Measurements from ENCODE around the gene SKA3.
"Not testable (repeated sequence)": the region's sequence is repeated elsewhere in the genome, so short reads cannot be mapped to it uniquely, and the experiment has no call there.

SKA3 gene

GRCh38 chr13:21164631-21165030 lies 11.7 kb downstream of the SKA3 start:
- no peak for DNase-seq

GRCh38 chr13:21152251-21152899 lies 24.0 kb downstream of the SKA3 start:
- DNase-seq, result no peak

DNA sequence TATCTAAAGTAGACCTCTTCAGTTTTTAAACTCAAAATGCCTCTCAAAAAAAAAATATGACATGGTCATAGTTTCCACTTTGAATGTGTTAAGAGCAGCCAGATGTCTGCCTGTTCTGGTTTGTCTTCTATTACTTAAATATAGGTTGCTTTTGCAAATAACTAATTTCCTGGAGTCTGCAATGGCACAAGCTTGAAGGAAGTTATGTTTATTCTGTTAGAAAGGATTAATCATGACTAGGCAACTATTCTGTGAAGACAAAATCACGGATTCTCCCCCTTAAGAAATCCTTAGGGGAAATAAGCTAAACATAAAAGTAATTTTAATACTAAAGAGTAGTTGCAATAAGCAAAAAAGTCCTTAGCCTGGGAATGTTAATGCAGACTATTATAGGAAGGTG lies 26.3 kb downstream of the SKA3 start:
- DNase-seq, result no peak

DNA sequence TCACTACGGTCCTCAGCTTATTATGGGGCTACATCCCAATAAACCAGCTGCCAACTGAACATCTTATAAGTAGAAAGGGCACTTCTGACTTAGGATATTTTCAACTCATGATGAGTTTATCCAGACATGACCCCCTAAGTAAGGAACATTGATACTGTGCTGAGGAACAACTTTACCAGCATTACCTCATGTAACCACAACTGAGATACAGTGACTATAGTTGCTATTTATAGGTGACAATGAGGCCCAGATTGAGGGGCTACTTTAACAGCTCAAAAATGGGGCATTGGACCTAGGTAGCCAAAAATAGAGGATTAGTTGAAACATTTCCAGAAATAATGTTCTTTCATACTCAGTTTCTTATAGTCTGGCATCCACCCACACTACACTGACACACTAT lies 26.8 kb downstream of the SKA3 start:
- no peak for DNase-seq

DNA sequence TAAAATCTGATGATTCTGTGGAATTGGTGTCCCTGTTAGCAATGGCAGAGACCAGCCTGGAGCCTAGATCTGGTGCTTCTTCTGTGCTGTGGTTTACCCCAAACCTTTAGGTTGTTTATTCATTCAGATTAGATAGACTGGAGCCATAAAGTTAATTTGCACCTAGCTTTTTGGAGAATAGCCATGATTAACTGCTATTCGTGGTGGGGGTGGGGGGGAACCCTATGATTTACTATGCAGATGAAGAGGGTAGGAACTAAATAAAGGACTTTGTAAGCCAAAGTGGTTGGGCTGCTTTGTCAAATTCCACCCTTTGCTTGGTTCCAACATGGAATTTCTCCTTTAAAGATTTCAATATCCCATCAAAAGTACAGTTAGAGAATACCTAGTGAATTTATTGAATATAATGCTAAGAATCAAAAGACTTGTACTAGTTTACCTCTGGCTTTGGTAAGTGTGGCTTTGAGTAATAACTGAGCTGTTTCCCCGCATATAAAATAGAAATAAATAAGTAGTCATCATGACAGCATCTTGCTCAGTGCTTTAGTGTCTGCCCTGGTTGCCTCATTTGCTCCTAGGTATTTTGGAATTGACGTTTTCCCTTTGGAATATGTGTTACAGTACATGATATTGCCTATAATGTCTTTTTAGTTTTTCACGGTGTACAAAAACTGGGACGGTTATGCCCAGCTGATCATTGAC lies 27.6 kb downstream of the SKA3 start:
- no peak for DNase-seq

DNA sequence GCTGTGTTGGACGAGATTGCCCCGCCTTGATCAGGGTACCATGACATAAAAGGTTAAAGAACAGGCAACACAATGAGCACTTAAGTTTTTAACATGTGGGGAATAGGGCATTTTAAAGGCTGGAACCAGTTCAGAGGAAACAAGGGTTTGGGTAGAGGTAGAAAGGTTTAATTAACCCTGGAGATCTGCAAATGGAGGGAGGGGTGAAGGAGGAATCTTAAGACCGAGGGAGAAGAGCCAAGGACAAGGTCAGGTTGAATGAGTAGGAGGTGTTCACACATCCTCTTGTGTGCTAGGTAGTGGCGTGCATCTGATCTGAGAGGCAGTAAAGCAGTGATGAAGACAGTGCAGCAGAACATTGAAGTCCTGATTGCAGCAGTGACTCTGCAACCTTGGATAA lies 28.5 kb downstream of the SKA3 start:
- DNase-seq, result no peak

DNA sequence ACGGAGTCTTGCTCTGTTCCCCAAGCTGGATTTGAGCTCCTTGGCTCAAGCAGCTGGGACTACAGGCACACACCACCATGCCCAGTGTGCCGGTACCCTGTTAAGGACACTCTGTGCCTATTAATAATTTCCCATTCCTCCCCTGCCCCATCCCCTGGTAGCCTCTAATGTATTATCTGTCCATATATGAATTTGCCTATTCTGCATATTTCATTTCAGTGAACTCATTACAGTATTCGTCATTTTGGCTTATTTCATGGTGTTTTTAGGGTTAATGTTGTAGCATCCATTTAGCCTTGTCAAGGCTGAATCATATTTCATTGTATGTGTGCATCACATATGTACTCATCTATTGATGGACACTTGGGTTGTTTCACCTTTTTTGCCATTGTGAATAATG lies 33.6 kb downstream of the SKA3 start:
- DNase-seq, result no peak

- peak; percentile 8 for DNase-seq
Measured at GRCh38 chr13:21139374-21139773, 37.0 kb downstream of the SKA3 start.

DNA sequence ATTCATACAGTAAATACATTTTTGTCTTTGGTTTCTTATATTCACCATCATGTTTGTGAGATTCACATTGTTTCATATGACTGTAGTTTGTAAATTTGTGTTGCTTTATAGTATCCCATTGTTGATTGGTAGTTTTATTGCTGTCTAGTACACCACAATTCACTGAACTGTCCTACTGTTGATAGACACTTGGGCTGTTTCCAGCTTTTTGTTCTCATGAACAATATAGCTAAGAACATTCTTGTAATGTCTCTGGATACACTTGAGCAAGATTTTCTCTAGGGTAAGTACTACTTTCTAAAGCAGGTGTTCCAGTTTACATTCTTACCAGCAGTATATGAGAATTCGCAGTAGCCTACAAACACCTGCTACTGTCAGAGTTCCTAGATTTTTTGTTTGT lies 37.8 kb downstream of the SKA3 start:
- DNase-seq, result no peak

DNA sequence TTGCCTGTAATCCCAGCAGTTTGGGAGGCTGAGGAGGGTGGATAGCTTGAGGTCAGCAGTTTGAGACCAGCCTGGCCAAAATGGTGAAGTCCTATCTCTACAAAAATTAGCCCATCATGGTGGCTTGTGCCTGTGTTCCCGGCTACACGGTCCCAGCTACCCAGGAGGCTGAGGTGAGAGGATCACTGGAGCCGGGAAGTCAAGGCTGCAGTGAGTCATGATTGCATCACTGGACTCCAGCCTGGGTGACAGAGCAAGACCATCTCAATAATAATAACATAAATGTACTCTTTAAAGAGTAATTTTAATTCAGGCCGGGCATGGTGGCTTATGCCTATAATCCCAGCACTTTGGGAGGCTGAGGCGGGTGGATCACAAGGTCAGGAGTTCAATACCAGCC lies 38.7 kb downstream of the SKA3 start:
- DNase-seq, result no peak

GRCh38 chr13:21135833-21136232 lies 40.5 kb downstream of the SKA3 start:
- DNase-seq, result not testable (repeated sequence)

DNA sequence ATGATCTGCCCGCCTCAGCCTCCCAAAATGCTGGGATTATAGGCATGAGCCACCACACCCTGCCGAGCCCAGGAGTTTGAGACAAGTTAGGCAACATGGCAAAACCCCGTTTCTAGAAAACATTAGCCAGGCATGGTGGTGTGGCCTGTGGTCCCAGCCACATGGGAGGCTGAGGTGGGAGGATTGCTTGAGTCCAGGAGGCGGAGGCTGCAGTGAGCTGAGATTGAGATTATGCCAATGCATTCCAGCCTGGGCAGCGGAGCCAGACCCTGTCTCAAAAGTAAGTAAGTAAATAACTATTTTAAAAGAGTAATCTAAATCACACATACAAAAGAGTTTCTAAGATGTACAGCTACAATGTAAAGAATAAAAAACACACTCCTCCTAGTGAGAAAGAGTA lies 41.9 kb downstream of the SKA3 start:
- no peak for DNase-seq

- DNase-seq, result no peak
Measured at GRCh38 chr13:21133077-21133476, 43.3 kb downstream of the SKA3 start.

- no peak for DNase-seq
Measured at GRCh38 chr13:21130116-21130515, 46.2 kb downstream of the SKA3 start.

GRCh38 chr13:21124852-21125251 lies 51.5 kb downstream of the SKA3 start:
- peak; percentile 74 for DNase-seq

- no peak for DNase-seq
Measured at GRCh38 chr13:21123956-21124355, 52.4 kb downstream of the SKA3 start.

DNA sequence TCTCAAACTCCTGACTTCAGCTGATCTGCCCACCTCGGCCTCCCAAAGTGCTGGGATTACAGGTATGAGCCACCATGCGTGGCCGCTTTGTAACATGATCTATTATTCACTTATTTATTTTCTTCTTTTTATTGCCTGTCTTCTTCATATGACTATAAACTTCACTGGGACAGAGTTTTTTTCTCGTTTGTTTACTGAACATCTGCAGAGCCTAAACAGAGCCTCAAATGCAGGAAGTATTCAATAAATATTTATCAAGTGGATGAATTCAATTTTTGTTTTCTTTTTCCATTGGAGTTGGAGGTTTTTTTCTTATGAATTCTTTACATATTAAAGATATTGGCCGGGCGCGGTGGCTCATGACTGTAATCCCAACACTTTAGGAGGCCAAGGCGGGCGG lies 54.7 kb downstream of the SKA3 start:
- DNase-seq, result no peak

- no peak for DNase-seq
Measured at GRCh38 chr13:21120191-21120590, 56.2 kb downstream of the SKA3 start.

DNA sequence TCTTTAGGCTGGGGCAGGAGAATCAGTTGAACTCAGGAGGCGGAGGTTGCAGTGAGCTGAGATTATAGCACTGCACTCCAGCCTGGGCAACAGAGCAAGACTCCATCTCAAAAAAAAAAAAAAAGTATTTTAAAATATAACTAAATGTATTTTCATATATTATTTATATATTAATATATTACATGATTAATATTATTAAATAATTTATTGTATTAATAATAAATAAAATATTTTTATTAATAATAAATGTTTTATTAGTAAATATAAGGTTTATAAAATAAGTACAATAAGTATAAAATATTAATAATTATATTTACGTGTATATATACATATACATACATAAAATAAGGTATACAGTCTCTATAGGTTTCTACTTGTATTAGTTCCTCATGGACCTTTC lies 56.8 kb downstream of the SKA3 start:
- DNase-seq, result no peak

DNA sequence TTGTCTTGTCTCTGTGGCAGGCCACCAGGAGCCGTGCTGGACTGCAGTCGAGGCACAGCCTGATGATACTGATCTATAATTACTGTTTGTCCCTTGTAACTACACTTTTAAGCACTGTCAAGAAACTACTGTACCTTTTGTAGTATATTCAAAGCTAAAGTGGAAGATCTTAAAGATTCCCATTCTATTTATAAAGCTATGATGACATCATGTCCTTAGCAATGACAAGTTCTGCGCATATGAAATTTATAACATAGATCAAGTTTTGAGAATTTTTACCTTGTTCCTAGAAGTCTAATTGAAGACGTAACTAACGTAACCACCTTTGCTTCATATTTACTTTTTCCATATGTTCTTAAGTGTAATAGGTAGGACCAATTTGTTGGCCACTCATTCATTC lies 58.2 kb downstream of the SKA3 start:
- DNase-seq, result no peak

DNA sequence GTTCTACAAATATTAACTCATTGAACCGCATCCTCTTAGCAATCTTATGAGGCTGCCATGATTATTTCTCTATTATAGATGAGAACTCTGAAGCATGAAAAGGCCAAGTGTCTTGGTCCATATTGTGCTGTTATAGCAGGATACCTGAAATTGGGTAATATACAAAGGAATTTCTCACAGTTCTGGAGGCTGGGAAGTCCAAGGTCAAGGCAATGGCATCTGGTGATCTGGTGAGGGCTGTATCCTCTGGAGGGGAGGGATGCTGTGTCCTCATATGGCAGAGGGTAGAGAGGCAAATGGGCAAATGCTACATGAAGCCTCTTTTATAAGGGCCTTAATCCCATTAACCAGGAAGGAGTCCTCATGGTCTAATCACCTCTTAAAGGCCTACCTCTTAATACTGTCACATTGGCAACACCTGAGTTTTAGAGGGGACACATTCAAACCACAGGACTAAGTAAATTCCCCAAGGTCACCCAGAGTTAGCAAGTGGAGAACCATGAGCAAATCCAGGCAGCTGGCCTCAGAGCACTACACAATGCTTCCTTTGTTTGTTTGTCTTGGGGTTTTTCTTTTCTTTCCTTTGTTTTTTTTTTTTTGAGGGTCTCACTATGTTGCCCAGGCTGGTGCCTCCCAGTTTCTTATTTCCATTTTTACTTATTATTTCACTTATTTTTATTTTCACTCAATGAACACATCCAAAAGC lies 59.1 kb downstream of the SKA3 start:
- DNase-seq, result no peak

GRCh38 chr13:21116141-21116540 lies 60.2 kb downstream of the SKA3 start:
- DNase-seq, result no peak

DNA sequence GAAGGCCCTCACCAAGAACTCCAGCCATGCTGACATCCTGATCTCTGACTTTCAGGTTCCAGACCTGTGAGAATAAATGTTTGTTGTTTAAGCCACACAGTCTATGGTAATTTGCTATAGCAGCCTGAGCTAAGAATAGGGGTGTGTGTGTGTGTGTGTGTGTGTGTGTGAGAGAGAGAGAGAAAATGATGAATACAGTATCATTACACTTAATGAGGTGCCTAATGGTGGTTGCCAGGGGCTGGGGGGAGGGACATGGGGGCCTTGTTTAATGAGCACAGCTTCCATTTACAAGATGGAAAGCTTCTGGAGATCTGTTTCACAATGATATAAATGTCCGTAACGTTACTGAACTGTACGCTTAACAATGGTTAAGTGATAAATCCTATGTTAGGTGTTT lies 61.1 kb downstream of the SKA3 start:
- no peak for DNase-seq

- DNase-seq, result no peak
Measured at GRCh38 chr13:21111546-21111945, 64.8 kb downstream of the SKA3 start.

Data from NCI-H2029 (cell line).